Dedifferentiated amniotic fluid mesenchymal stem cell (primary cell): ENCODE data around the gene PGD.

Experiments used
- DNase-seq: peaks from one replicate; pipeline ENCODE4 v3.0.0-alpha.2; 2016; ENCODE audit errors: extremely low spot score

PGD gene

DNA sequence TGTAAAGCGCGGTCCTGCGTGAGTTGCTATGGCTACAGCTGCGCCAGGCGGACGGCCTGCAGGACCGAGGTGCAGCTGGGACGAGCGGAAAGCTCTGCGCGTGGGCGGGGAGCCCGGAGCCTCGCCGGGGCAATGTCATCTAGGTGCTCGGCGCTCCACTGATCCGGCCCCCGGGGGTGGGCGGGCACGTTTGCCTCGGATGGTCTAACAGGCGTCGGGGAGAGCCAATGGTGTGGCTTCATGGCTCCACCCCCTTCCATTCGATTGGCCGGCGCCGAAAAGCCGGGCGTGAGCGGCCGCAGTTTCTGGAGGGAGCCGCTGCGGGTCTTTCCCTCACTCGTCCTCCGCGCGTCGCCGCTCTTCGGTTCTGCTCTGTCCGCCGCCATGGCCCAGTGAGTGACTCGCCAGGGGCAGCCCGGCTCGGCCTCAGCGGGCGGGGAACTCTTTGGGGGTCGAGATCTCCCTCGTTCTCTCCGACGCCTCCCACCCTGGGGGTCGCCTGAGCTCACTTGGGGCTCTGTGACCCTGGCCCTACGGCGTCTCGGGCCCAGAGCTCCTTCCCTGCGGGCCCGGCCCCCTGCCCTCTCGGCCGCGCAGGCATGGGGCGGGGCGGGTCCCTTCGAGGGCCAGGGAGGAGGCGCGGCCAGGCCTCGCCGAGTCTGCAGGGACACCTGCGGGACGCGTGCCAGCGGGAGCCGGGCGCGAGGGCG lies at the start of gene PGD:
Gene PGD, plus strand, starts transcription at position 331 of the 710 bp plus-strand sequence. Its CDS starts 54 bp downstream, at position 385.
- DNase-seq = peak; percentile 97

DNA sequence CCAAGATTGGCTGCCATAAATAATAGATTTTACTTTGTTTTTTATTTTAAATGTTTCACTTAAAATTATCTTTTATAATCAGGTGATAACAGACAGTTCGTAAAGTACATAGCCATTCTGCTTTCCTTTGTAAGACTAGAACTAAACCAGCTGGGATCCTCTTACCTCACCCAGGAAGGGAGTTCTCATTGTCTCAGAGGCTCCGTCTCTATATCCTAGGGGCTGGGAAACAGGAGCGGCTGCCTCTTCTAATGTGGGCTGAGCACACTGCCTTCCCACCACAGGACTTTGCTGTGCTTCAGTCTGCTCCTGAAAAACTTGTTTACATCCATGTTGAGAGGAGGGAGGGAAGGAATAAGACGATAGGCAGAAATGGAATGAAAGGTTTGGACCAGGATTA lies 45.6 kb upstream of the PGD start:
- DNase-seq = no peak

DNA sequence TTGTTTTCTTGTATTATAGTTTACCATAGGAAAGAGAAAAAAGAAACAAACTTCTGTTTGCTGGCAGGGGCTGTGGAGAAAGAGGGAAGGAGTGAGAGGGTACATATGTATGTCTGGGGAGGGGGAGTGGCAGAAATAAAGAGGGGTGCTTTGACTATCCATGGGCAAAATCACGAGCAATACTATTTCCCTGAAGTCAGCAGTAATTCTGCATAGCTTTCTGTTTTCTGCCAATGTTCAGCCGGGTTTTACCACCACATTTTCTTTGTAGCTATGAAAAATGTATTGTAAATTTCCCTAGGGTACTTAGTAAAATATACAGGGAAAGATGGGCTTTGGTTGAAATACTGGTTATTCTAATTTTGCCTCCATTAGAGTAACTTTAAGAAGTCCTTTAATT lies 45.2 kb upstream of the PGD start:
- no peak for DNase-seq

DNA sequence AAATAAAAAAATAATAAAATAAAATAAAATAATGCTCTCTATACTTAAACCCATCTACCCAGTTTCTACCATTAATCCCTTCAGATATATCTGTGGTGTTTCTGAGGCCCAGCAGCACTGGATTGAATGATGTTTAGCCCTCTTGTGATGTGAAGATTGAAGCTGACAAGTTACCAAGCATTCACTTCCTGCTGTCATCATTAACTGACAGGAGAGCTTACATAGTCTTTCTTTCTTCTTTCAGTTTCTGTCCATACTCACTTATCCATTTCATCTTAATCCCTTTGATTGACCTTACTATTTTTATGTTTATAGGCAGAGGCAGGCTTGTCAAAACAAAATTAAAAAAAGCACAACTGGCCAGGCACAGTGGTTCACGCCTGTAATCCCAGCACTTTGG lies 38.8 kb upstream of the PGD start:
- no peak for DNase-seq

DNA sequence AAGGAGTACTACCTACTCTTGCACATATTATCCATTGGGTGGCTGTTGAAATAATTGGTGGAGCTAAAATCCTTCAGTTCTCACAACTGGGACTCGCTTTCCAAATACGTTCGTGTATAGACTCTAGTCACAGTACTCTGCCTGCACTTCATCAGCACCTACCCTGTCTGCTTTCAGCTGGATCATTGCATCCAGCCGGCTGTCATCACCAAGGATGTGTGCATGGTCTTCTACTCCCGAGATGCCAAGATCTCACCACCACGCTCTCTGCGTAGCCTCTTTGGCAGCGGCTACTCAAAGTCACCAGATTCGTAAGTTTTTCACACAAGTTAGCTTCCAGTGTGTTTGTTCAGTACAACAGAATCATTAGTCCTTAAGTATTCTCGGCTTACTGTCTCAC lies 37.3 kb upstream of the PGD start:
- DNase-seq = no peak

DNA sequence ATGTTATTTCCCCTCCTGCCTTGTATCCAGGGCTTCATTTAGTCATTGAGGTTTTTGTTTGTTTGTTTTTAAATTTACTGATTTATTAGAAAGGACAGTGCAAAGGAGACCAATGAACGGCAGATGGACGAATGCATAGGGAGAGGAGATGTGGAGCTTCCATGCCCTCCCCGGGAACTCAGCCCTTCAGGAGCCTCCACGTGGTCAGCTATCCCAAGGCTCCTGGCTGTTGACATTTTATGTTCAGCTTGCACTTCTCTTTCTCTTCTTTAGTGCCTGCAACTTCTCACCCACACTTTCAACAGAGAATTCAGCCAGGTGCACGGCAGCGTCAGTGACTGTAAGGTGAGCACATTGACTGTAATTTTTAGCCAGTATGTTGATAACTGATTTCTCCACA lies 30.7 kb upstream of the PGD start:
- no peak for DNase-seq

DNA sequence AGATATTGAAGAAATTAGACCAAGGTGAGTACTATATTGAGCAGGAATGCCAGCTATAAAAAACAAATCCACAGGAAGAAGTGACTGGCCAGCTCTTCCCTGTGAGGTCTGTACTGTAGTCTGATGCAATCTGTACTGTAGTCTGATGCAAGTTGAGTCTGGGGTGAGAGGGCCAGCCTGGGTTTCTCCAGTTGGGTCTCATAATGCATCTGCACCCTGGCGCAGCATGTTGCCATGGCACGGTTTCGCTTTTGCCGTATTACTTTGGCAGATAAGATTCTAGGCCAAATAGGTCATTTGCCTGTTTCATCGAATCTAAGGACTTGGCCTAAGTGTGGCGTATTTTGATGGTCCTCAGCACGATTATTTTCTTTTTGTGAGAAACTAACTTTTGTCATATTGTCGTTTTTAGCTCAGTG lies 24.4 kb upstream of the PGD start:
- DNase-seq = no peak

DNA sequence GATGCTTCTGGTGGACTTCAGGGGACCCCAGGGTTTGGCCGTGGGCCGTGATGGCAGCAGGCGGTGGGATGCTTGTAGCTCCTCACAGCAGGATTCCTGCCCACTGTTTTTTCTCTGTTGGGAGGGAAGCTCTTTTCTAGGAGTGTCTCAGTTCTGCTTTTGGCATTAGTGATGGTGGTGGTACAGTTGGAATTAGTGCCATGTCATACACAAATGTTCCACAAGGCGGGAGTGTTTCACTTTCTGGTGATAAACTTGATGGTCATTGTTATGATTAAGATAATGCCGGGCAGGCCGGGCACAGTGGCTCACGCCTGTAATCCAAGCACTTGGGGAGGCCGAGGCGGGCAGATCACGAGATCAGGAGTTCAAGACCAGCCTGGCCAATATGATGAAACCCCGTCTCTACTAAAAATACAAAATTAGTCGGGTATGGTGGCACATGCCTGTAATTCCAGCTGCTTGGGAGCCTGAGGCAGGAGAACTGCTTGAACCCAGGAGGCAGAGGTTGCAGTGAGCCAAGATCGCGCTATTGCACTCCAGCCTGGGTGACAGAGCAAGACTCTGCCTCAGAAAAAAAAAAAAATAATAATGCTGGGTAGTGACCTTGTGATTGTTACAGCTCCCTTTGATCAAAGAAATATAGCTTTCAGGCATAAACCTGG lies 21.4 kb upstream of the PGD start:
- DNase-seq = peak; percentile 87

DNA sequence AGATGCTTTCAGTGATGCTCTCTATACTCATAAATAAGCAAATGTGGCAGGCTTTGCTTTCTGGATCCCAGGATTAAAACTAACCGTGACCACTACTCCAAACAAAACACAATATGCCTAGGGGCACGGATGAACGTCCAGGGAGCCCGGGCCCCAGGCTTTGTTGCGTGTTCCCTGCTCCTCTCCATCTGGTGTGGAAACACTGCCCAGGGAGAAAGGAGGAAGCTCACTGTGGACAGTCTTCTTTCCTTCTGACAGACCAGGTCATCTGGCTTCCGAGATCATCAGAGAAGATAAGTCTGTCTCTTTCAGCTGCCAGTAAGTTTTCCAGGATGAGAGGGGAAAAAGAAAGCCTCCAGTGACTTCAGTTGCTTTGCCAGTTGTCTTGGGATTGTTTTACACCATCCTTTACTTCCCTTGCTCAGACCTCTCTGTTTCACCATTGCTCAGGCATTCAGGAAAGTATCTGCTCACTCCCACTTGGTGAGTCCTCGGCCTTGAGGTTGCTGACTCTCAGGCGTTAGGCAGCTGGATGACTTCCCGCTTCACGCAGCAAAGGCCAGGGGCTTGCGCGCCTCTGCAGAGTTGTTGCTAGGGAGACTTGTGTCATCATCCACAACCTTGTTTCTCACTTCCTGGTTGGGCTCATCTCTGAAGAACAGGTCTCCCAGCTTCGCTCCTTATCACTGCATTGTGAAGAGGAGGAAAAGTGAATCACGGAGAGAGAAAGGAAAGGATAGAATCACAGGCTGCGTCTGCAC lies 20.6 kb upstream of the PGD start:
- DNase-seq = no peak

DNA sequence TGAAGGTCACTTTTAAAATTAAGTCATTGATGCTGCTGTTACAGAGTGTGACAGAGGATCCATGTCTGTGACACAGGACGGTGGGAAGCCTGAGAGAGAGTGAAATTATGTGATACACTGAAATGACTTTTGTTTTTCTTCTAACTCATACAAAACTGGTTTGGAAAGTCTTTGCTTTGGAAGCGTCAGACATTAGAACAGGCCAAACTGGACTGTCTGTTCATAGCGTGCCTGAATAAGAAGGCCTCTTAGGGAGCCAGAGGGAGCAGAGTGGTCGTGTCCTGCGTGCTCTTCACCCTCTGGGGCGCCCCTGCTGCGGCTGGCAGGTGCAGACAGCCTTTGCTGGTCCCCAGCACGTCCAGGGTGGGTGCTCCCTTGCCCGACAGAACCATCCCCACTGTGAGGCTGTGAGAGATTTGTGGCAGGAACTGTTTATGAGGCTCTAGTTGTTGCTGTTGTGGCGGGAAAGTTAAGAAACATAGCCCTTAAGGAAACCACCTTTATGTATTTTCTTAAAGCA lies 19.7 kb upstream of the PGD start:
- DNase-seq = no peak

DNA sequence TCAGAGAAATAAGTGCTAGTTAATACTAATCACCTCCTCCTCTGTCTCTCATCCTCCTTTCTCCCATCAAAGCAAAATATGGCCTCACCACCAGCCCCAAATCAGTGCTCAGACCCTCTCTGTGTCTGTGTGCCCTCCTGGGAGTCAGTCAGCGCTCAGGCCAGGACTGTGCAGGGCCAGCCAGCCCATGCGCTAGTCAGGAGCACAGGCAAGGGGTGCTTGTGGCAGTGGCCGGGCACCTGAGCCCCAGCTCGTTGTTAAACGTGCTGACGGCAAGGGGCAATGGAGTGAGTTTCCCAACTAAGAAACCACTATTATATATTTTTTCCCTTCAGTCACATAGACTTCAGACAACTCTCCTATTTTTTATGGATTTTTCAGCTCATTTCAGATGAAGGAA lies 19.2 kb upstream of the PGD start:
- no peak for DNase-seq

DNA sequence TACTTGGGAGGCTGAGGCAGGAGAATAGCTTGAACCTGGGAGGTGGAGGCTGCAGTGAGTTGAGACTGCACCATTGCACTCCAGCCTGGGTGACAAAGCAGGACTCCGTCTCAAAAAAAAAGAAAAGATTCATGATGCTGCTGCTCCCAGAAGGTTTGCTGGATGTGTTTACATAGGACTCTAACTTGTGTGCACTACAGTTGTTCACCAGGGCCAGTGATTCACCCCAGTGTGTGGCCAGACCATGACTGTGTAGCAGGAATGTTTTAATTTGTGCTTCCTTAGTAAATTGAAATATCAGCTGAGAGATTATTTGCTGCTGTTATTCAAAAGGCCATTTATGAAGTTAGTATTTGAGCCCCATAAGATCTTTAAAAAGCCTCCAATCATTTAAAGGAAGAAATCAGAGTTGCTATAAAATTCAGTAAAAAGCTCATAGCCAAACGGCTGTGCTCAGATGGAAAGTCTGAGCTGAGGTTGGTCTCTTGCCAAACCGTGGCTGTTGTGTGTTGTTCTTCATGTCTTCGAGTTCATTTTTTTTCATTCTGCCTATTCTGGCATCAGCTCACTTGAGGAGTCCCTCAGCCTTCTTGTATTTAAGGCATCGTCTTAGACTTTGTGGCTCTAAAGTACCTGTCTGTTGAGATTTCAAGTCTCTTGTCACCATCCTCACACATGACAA lies 18.1 kb upstream of the PGD start:
- DNase-seq = peak; percentile 45

DNA sequence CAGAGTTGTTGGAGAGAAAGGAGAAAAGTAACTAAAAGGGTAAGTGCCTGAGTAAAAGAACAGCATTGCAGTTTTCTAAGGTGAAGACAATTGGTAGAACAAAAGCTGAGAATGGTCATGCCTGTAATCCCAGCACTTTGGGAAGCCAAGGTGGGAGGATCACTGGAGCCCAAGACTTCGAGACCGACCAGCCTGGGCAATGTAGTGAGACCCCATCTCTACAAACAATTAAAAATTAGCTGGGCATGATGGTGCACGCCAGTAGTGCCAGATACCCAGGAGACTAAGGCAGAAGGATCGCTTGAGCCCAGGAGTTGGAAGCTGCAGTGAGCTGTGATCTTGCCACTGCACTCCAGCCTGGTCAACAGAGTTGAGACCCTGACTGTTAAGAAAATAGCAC lies 15.2 kb upstream of the PGD start:
- DNase-seq = no peak

DNA sequence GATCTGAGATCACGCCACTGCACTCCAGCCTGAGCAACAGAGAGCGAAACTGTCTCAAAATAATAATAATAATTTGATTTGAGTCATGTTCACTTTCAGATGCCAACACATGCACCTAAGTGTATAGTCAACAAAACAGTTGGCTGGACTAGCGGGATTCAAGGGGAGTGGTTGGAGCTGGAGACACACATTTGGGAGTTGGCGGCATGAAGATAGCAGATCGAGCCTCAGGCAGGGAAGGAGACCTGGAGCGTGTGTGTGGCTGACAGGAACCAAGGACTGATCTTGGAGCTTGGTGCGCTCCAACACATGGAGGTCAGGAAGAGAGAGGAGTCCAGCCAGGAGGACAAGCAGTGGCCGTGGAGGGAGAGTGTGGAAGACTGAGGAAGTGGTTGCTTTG lies 14.6 kb upstream of the PGD start:
- no peak for DNase-seq

DNA sequence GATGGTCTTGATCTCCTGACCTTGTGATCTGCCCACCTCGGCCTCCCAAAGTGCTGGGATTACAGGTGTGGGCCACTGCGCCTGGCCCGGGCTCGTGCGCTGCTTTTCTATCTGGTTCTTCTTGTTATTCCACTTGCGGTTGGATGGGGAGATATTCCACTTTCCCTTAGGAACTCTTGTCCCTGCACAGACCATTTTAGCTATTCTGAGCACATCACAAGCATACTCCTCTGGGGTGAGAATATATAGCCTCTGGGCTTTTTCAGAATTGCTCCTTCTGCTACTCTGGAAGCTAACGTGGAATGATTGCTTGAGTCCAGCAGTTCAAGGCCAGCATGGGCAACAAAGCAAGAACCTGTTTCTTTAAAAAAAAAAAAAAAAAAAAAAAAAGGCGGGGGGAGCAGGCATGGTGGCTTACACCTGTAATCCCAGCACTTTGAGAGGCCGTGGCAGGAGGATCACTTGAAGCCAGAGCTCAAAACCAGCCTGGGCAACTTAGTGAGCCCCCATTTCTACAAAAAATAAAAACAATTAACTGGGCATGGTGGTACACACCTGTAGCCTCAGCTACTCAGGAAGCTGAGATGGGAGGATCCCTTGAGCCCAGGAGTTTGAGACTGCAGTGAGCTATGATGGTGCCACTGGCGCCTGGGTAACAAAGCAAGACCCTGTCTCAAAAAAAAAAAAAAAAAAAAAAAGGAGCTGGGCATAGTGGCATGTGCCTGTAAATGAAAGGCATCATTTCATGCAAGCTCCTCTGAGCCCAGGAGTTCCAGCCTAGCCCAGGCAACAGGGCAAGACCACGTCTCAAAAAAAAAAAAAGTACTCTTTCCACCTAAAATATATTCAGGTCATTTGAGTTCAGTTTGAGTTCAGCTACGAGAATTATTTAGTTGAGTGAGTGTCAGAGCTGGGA lies 11.8 kb upstream of the PGD start:
- no peak for DNase-seq

DNA sequence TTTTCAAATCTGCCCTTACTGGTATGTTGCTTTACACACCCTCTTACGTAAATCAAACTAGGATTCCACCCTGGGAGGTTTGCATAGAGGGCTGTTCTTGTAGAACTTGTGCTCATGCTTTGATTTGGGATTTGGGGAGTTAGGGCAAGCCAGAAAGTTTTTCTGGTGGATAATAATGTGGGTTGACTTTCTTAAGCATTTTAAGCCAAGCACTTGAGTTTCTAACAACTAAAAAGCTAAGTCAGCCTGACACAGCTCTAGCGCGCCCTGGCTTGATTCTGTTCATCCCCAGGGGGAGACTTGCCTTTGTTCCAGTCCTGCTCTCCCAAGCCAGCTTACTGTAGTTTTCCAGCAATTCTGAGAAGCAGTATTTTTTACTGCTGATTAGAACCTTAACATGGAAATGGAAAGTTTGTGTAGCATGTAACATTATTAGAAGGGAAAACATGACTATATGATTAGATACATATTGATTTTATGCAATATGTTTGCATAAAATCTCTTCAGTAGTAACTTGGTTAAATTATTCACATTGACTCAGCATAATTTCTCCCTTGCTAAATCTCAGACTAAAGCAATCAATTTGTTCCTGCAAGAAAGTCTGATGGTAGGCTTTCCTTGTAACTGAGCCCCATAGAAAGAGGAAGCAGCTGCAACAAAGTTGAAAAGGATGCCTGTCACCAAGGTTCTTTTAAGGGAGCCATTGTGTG lies 11.0 kb upstream of the PGD start:
- peak; percentile 45 for DNase-seq

DNA sequence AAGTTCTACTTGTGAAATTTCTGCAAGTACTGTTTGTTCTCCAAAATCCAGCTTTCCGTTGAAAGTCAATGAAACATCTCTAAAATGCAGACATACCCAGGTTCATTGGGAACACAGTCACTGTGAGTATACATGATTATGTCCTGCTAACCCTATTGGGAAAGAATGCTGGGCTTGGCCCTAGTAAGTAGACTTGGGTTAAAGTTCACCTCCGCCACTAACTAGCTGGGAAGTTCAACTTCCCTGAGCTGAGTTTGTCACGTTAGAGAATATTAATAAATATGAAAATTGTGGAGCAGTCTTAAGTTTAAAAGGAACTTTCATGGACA lies 10.5 kb upstream of the PGD start:
- DNase-seq = no peak

DNA sequence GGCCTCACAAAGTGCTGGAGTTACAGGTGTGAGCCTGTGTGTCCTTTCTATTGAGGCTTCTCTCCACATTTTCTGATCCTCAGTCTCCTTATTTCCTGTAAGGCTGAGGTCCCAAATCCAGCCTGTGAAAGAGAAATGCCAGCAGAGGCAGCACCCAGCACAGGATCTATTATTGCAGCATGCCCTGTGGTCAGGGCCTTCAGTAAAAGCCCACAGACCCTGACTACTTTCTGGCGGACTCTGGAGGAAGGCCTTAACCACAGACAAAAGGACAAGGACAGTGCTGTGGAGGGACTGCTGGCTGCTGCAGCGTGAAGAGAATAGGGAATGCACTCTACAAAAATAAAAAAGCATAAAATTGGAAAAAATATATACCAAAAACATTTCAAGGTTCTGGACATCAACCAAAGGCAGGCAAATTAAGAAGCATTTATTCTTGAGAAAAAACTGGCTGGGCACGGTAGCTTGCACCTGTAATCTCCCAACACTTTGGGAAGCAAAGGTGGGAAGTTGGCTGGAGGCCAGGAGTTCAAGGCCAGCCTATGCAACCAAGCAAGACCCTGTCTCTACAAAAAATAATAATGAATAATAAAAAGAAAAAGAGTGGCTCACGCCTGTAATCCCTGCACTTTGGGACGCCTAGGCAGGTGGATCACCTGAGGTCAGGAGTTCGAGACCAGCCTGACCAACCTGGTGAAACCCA lies 9.4 kb upstream of the PGD start:
- DNase-seq = no peak

DNA sequence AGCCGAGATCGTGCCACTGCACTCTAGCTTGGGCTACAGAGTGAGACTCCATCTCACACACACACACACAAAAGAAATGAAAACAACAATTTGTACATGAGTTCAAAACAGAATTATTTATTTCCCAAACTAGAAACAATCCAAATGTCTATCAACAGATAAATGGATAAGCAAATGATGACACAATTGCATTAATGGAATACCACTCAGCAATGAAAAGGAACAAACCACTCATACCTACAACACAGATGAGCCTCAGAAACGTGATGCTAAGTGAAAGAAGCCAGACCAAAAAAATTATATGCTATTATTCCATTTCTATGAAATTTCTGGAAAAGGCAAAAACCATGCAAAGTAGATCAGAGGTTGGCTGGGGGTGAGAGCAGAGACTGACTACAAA lies 2.0 kb upstream of the PGD start:
- DNase-seq = no peak

DNA sequence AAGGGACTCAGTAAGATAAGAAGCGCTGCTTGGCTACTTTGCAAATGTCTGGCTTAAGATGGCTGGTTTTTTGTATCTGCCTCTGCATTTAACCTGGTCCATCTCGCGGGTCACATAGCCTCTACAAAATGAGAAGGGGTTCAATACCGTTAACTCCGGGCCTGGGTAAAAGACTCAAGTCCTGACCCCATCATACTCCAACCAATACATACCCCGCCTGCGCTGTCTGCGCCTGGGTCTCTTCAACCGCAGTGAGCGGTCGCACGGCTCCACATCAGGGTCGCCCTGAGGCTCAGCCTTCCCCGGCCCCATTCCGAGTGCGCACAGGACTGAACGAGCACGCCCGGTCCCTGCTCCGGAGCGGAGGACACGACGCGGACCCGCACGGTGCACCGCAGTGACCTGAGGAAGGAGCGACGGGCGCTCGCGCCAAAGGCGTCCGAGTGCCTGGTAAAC lies 558 bp upstream of the PGD start:
- DNase-seq = no peak
